HG03139 (cell line): Measurements from ENCODE around the gene SPCS2.
"Not testable (repeated sequence)": the region's sequence is repeated elsewhere in the genome, so short reads cannot be mapped to it uniquely, and the experiment has no call there.

Experiments used
- ATAC-seq: cut with Tn5 transposase; IDR thresholded peaks from one replicate; pipeline ENCODE4 v1.9.1; 2021; ENCODE audit not compliant: unreplicated experiment

The SPCS2 gene

DNA sequence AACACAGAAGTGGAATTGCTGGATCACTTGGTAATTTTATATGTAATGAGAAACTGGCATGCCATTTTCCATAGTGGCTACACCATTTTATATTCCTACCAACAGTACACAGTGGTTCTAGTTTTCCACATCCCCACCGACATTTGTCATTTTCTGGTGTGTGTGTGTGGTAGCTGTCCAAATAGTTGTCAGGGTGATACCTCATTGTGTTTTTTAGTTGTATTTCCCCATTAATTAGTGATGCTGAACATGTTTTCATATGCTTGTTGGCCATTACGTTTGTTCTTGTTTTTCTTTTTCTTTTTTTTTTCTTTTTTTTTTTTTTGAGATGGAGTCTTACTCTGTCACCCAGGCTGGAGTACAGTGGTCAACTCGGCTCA lies 51.9 kb downstream of the SPCS2 start:
- ATAC-seq, result no peak

DNA sequence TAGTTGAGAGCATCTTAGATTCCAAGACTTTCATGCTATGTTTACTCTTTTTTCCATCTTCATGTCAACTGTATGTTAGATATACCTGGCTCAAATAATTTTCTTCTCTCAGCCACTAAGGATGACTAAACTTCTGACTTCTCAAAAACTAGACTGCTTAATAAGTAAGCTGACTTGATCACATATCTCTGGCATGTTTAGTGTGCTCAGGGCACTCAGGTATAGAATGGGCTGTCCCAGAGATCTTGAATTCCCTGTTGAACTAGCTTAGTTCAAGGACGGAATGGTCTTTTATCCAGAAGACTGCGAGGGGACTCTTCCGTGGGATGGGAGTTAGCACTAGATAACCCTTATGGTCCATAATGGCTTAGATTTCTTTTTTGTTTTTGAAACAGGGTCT lies 52.6 kb downstream of the SPCS2 start:
- ATAC-seq, result no peak

DNA sequence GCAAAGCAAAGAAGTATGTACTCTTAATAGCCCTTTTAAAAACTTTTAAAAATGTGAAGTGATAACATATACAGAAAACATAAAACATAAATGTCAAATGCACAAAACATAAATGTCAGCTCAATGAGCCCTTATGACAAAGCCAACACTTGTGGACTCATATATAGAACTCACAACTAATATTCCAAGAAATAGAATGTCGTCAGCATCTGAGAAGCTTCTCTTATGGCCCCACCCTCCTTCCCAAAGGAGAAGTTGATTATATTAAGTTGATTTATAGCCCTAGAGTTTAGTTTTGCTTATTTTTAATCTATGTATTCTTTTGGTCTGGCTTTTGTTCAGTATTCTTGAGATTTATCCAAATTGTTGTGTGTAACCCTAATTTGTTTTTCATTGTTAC lies 53.5 kb downstream of the SPCS2 start:
- ATAC-seq, result no peak

DNA sequence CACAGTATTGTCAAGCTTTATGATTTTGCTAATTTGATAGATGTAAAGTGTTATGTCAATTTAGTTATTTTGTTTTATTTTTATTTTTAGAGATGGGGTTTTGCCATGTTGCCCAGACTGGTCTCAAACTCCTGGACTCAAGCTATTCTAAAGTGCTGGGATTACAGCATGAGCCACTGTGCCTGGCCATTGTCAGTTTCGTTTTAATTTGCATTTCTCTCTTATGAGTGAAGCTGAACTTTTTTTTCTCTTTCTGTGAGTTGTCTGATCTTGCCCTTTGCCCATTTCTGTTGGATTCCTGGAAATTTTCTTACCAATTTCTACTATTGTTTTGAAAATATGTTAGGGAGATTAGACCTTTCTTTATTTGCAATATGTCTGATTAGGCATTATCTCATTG lies 55.1 kb downstream of the SPCS2 start:
- no peak for ATAC-seq

DNA sequence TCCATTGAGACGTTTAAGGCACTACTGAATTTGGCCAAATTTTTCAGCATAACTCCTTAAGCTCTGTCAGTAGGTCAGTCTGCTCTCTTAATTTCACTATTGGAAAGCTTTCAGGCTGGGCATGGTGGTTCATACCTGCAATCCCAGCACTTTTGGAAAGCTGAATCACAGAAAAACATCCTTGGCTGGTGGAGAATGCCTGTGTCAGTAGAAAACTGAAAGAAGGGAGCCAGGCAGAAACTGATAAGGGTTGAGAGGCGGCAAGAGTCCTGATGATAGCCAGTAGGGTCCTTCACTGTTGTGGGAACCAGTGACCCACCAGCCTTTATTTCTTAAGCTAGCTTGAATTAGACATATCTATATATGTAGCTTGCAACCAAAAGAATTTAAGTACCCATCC lies 62.3 kb downstream of the SPCS2 start:
- ATAC-seq, result no peak

DNA sequence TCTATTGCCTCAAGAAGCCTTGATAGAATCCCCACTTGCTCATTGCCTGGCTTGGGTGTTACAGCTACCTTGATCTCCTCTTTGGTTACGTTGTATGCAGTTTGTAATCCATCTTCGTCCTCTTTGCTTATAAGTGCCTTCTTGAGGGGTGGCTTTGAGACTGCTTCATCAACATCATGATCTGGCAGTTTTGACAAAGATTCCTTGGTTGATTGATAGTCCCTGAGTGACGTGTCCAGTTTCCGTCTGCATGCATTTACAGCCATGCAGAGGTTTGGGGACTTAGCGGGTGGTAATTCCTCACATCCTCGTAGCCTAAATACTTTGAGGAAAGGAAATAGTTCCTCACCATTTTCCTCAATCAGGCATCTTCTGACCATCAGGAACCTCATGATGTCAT lies 62.8 kb downstream of the SPCS2 start:
- no peak for ATAC-seq

DNA sequence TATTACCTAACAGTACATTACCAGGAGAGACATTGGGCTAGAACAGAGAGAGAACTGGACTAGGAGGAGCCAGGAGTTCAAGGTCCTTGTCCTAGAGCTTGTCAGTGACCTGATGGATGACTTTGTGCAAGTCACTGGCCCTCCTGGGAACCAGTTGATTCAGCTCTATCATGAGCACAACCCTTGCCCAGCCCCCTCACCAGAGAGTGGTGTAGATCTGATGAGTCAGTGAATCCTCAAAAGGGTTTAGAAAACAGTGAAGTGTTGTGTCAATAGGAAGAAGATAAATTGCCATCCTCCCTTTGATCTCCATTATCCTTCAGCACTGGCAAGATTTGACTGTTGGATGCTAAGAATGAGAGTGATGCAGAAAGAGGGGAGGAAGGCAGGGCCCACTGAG lies 64.0 kb downstream of the SPCS2 start:
- ATAC-seq, result no peak

DNA sequence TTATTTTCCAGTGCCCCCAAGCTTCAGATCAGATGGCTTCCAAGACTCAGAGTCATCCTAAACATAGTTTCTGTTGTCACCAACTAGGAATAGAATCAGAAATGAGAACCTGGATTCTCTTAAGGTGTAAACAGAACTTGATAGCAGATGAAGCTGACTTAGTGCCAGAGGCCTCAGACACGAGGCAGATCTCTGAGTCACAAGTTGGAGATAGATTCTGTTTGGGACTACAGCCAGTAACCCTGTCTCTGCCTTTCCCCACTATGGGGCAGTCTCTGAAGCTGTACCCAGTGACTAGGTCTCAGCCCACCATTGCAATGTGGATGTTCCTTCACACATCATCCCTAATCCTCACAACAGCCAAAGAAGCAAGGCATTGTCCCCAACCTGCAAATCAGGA lies 65.1 kb downstream of the SPCS2 start:
- no peak for ATAC-seq

DNA sequence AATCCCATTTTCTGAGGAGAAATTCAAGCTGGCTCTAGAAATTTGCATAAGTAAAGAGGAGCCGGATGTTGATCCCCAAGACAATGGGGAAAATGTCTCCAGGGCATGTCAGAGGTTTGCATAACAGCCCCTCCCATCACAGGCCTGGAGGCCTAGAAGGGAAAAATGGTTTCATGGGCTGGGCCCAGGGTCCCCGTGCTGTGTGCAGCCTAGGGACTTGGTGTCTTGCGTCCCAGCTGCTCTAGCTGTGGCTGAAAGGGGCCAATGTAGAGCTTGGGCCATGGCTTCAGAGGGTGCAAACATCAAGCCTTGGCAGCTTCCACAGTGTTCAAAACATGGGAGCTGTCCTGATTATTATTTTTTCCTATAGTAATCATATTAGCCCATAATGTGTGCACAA lies 70.1 kb downstream of the SPCS2 start:
- not testable (repeated sequence) for ATAC-seq

DNA sequence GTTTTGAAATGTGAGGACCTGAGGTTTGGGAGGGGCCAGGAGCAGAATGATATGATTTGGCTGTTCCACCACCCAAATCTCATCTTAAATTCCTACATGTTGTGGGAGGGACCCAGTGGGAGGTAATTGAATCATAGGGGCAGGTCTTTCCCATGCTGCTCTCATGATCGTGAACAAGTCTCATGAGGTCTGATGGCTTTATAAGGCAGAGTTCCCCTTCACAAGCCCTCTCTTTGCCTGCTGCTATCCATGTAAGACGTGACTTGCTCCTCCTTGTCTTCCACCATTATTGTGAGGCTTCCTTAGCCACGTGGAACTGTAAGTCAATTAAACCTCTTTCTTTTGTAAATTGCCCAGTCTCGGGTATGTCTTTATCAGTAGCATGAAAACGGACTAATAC lies 71.3 kb downstream of the SPCS2 start:
- ATAC-seq, result not testable (repeated sequence)

DNA sequence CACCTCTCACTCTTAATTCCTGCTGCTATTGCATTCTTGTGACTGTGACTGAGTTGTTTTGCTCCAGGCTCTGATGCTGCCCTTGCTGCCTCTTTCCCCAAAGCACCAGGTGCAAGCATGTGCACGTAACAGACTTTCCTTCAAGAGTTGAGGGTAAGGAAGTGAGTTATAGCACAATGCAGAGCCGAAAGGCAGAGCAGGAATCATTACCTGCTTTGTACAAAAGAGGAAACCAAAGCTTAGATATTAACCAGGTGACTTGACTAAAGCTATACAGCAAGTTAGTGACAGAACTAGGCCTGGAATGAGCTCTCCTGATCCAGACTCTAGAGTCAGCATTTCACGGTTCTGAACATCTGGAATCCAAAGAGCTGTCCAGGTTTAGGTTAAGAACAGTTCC lies 73.2 kb downstream of the SPCS2 start:
- peak; percentile 66 for ATAC-seq

DNA sequence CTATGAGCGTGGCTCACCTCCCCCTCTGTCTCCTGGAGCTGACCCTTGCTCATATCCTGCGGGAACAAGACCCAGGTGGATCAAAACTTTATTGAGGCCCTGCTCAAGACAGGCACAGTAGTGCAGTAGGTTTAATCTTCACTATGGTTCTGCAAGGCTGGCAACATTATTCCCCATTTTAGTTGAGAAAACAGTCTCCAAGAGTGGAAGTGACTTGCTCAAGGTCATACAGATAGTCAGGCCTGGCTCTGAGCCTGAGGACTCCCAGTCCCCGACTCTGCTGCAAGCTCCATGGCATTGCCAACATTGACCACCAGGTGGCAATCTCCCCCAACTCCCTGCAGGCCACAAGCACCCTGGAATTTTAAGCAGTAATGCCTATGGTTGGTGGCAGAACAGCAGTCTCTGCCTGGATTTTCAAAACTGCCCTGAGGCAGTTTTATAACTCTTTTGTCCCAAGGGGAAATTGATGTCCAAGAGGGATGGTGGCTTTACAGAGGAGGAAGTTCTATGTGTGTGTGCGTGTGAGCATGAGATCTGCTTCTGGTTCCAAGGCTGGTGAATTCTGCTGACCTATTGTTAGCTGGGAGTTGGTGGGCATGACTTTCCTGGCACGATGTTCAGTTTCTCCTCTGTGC lies 73.8 kb downstream of the SPCS2 start:
- peak; percentile 59 for ATAC-seq

DNA sequence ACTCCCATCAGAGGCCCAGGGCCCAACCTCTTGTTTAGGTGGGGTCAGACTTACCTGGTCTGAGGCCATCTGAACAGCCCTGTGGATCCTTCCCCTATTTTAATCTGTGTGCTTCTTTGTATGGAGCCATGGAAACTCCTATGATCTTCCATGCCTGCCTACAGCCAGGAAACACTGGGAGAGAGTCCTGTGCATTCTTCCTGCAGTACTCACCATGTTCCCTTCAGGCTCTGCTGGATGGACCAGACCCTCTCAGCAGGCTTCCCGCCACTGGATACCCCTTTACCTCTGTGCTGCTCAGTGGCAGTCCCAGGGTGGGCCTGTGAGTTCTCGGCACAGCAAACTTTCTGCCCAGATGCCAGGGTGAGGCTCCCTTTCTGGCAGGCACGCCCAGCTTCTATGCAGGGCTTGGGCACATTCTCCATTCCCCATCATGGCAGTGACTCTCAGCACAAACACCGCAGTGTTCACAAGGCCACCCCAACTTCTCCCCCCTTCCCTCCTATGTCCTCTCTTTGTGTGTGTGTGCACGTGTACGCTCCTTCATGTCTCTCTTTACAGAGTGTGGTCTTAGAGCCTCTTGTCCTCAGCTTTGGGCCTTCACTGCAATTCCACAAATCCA lies 74.5 kb downstream of the SPCS2 start:
- ATAC-seq, result no peak

DNA sequence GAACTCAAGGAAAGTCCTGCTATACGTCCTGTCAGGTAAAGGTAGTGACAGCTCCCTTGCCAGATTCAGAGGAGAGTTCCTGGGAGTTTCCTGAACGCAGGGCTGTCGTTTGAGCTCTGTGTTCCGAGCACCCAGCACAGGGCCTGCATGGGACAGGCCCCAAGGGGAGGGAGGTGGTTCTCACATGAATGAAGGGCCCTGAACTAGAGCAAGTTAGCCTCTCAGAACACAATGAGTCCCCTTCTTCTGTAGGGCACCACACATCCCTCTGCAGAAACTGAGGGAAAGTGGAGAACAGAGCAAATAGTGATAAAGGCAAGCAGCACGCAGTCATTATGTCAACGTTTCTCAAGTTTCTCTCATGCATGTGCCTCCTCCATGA lies 75.0 kb downstream of the SPCS2 start:
- ATAC-seq, result no peak

DNA sequence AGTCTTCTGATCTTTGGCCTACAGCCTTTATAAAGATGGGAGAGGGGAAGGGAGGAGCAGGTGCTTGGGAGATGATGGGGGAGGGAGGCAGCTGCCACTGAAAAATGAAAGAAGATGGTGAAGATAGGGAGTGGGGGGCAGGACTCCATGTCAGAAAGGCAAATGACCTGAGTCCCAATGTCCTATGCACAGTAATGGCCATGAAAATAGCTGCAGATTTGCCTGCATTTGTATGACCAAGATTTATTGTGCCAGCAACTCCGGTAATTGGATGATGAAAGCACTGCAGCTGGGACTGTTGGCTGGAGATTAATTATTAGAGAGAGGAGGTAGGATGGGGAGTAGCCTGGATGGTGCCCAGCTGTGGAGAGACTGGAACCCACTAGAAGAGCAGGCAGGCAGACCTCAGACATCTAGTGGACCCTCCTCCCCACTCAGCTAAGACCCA lies 75.7 kb downstream of the SPCS2 start:
- ATAC-seq, result no peak

DNA sequence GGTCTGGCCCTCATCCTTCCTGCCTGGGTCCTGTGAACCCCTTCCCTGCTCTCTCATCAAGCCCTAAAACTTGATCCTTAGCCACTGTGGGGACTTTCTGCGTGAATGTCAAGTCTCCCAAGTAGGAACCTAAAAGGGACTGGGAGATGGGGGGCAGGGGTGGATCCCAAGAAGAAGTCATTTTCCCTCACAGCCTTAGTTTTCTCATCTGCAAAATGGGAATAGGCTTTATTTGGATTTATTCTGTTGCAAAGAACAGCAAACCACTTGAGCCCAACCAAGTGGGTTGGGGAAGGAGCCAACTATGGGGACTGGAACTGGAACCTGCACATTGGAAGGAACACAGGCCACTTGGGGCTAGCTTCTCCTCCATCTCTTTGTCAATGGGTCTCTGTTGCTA lies 76.5 kb downstream of the SPCS2 start:
- ATAC-seq, result no peak

DNA sequence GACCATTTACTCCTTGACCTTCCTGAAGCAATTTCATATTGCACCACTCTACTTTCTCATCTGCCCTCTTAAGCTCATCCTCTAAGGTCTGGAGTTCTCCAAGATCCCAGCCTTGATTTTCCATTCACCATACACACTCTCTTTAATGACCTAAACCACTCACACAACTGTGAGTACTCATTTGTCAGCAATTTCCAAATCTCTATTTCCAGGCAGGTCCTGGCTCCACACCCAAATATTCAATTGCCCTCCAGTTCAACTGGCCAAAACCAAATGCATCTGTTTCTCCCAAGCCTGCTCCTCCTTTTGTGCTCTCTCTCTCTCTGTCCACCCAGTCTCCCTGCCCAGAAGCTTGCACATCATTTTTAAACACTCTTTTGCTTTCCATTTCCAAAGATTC lies 79.3 kb downstream of the SPCS2 start:
- ATAC-seq, result no peak
